Uterus (tissue), 2 donors: Measurements from ENCODE around the gene TWNK.

Source experiments
- POLR2A ChIP-seq, 2 donors: fragments of 450-650 bp; IDR thresholded peaks; one replicate each; pipeline ENCODE4 v1.6.1; 2016; ENCODE audit warnings: antibody characterized with exemption in 2 of 2, mild to moderate bottlenecking in 1 of 2, moderate library complexity in 1 of 2
- TF ChIP-seq, protein P1 (sequence below), 4 experiments: fragments of 200-600 bp in 2 of 4; fragments of 450-650 bp in 2 of 4; sonication (generic) in 2 of 4; IDR thresholded peaks; one replicate each; pipeline ENCODE4 v1.5.1; 2016 to 2019; ENCODE audit warnings: antibody characterized with exemption in 4 of 4, mild to moderate bottlenecking in 2 of 4, moderate library complexity in 1 of 4

DNA sequence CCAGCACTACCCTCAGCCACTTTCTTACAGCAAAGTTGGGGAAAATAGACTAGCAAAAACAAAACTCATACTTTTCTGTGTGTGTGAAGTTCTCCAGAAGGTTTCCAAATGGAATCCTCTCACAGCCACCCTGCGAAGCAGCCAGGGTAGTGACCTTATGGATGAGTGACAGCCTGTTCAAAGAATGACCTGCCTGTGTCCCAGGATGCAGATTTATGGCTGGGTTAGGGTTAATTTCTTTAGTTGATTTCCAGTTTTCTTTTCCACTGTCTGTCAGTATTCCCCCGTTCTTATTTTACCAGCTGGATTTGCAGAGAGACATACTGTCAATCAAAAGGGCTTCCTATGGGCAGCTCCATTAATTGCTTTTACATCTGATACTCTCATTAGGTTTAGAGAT lies 20.5 kb upstream of the TWNK start:
- TF ChIP-seq, protein P1, sequence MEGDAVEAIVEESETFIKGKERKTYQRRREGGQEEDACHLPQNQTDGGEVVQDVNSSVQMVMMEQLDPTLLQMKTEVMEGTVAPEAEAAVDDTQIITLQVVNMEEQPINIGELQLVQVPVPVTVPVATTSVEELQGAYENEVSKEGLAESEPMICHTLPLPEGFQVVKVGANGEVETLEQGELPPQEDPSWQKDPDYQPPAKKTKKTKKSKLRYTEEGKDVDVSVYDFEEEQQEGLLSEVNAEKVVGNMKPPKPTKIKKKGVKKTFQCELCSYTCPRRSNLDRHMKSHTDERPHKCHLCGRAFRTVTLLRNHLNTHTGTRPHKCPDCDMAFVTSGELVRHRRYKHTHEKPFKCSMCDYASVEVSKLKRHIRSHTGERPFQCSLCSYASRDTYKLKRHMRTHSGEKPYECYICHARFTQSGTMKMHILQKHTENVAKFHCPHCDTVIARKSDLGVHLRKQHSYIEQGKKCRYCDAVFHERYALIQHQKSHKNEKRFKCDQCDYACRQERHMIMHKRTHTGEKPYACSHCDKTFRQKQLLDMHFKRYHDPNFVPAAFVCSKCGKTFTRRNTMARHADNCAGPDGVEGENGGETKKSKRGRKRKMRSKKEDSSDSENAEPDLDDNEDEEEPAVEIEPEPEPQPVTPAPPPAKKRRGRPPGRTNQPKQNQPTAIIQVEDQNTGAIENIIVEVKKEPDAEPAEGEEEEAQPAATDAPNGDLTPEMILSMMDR (IDR thresholded peaks at IDR 0.05), result no peak
- no peak for TF ChIP-seq POLR2A (IDR thresholded peaks at IDR 0.05)
